Thyroid gland (tissue), 4 donors: Measurements from ENCODE around the gene STIM1. TPM values are rescaled to one million over a fixed set of nuclear protein-coding genes. Genes with fewer than 3 reads are reported as not detected.
A peak's percentile ranks its signal among the peaks of the same experiment; 100 is the strongest.

Experiments
- DNase-seq, 2 donors: peaks; one replicate each; pipeline ENCODE4 v3.0.0-alpha.2; 2019
- H3K27ac ChIP-seq, 3 donors: fragments of 200-600 bp; sonication (generic); 1 replicate in 2 of 3; 2 replicates in 1 of 3; pipeline ENCODE4 v1.5.1; 2016 to 2019; ENCODE audit warnings: mild to moderate bottlenecking in 1 of 3, moderate library complexity in 1 of 3
- H3K27me3 ChIP-seq: fragments of 200-600 bp; sonication (generic); one replicate; pipeline ENCODE4 v1.5.1; 2019
- H3K36me3 ChIP-seq, 2 donors: fragments of 200-600 bp; sonication (generic); one replicate each; pipeline ENCODE4 v1.5.1; 2016 to 2019
- H3K4me1 ChIP-seq, 2 donors: fragments of 200-600 bp; sonication (generic); one replicate each; pipeline ENCODE4 v1.5.1; 2017 to 2019
- H3K4me3 ChIP-seq, 3 donors: fragments of 200-600 bp; sonication (generic); replicated peaks in 1 of 3; 1 replicate in 2 of 3; 2 replicates in 1 of 3; pipeline ENCODE4 v1.5.1; 2016; ENCODE audit warnings: mild to moderate bottlenecking in 1 of 3
- H3K9me3 ChIP-seq: fragments of 200-600 bp; sonication (generic); one replicate; pipeline ENCODE4 v1.5.1; 2017
- POLR2A ChIP-seq, 2 donors: fragments of 450-650 bp; IDR thresholded peaks; one replicate each; pipeline ENCODE4 v1.6.1; 2017; ENCODE audit warnings: antibody characterized with exemption in 2 of 2, mild to moderate bottlenecking in 2 of 2, moderate library complexity in 1 of 2
- WGBS, 2 donors: methylation state at CpG; one replicate each; pipeline ENCODE4 v1.1.5; 2017; 5-methylcytosine and 5-hydroxymethylcytosine counted together
- intact Hi-C: fragments of 100-400 bp; cut with DNase I; formaldehyde crosslinking; loops from one replicate; pipeline ENCODE4 v1.15.1; 2023
- total RNA-seq, 4 donors: library from RNA; depleted of rRNA; stranded (reverse); fragments of >200 nt; gene quantifications; one replicate each; pipeline ENCODE4 v1.2.3, GENCODE V29; 2016
- TF ChIP-seq, protein P1 (sequence below), 6 experiments: fragments of 200-600 bp in 3 of 6; fragments of 450-650 bp in 3 of 6; sonication (generic) in 3 of 6; IDR thresholded peaks; one replicate each; pipeline ENCODE4 v1.5.1; 2016 to 2019; ENCODE audit warnings: antibody characterized with exemption in 6 of 6, mild to moderate bottlenecking in 2 of 6, inconsistent platforms in 1 of 6, moderate library complexity in 1 of 6

STIM1 gene
- total RNA-seq, 4 donors from 2014 or later = 54.3 to 89.2 (median 71.0) TPM

GRCh38 chr11:3865388-3866193 is 10.1 kb downstream of the STIM1 start:
- Histone ChIP-seq H3K27ac (peak overlapping the region; percentile 83 to 97 (median 94)), H3K4me3 (no peak overlapping the region), H3K4me1 (peaks cover 53 to 69% of the 10 kb centered on the region in 2 donors), H3K36me3 (no peaks in the 10 kb centered on the region), H3K27me3 (no peaks in the 10 kb centered on the region), H3K9me3 (no peaks in the 10 kb centered on the region)
- intact Hi-C loops = no loop called here
- WGBS, 2 donors = 32 to 34% methylated on average over 3 of the region's 3 CpGs
- TF ChIP-seq POLR2A (IDR thresholded peaks at IDR 0.05) = peak in 1 of 2 donors; percentile 2
- TF ChIP-seq, protein P1, sequence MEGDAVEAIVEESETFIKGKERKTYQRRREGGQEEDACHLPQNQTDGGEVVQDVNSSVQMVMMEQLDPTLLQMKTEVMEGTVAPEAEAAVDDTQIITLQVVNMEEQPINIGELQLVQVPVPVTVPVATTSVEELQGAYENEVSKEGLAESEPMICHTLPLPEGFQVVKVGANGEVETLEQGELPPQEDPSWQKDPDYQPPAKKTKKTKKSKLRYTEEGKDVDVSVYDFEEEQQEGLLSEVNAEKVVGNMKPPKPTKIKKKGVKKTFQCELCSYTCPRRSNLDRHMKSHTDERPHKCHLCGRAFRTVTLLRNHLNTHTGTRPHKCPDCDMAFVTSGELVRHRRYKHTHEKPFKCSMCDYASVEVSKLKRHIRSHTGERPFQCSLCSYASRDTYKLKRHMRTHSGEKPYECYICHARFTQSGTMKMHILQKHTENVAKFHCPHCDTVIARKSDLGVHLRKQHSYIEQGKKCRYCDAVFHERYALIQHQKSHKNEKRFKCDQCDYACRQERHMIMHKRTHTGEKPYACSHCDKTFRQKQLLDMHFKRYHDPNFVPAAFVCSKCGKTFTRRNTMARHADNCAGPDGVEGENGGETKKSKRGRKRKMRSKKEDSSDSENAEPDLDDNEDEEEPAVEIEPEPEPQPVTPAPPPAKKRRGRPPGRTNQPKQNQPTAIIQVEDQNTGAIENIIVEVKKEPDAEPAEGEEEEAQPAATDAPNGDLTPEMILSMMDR (IDR thresholded peaks at IDR 0.05) = no peak
- peak; percentile 78 to 82 for DNase-seq

- Histone ChIP-seq H3K27me3 (no peaks in the 10 kb centered on the region), H3K36me3 (no peaks in the 10 kb centered on the region), H3K9me3 (no peaks in the 10 kb centered on the region), H3K4me3 (no peak overlapping the region), H3K27ac (peak overlapping the region; percentile 83 to 97 (median 94)), H3K4me1 (peaks cover 50 to 63% of the 10 kb centered on the region in 2 donors)
- WGBS, 2 donors = 31 to 43% methylated on average over 5 of the region's 5 CpGs
- intact Hi-C loops = no loop called here
- peak; percentile 81 to 84 for DNase-seq
- TF ChIP-seq, protein P1 (IDR thresholded peaks at IDR 0.05) = peak in 1 of 6 experiments; percentile 38
- no peak for TF ChIP-seq POLR2A (IDR thresholded peaks at IDR 0.05)
Observed at GRCh38 chr11:3866206-3866605, 10.7 kb downstream of the STIM1 start.

GRCh38 chr11:3866836-3867208 is 11.4 kb downstream of the STIM1 start:
- no peak for DNase-seq
- TF ChIP-seq POLR2A (IDR thresholded peaks at IDR 0.05) = no peak
- TF ChIP-seq, protein P1 (IDR thresholded peaks at IDR 0.05) = no peak
- no peak overlapping the region for H3K4me3 ChIP-seq
- intact Hi-C loops = no loop called here
- H3K27ac ChIP-seq = peak overlapping the region; percentile 83 to 97 (median 94)
- peaks cover 45 to 59% of the 10 kb centered on the region in 2 donors for H3K4me1 ChIP-seq
- no peaks in the 10 kb centered on the region for H3K27me3 ChIP-seq
- H3K9me3 ChIP-seq = no peaks in the 10 kb centered on the region
- H3K36me3 ChIP-seq = no peaks in the 10 kb centered on the region

DNA sequence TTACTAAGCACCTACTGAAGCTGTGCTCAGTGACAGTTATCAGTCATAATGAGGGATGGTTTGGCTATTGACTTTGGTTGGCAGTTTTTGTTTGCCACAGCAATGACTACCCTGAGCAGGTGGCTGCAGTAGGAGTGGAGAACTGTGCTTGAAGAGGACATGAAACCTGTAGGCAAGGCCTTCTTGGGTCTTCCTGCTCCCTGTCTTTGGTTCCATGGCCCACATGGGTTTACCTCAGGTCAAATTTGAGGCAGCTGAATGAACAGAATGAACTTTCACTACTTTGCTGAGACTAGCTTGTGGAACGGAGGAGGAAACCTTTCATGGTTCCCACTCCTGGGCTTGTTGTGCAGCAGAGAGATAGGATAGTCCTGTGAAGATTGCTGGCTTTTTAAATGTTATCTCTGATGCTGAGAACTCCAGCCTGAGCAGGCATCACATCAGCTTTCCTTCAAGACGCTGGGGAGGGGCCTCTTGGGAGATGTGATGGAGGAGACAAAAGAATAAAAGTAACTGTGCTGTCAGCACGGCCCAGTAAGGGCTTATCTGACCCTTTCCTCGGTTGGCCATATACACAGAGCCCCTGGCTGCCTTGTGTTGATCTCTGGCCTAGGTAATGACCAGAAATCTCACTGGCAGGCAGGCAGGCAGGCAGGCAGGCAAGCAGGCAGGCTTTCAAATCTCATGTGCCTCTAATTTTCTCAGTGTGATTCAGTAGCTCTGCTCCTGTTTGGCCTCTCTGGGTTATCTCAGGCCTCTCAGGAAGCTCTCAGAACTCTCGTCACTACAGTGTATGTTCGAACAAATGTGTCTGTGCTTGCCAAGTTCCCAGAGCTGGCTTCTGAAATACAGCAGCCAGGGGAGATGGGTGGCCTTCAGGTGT is 12.0 kb downstream of the STIM1 start:
- DNase-seq = peak; percentile 71 to 74
- peaks cover 44 to 57% of the 10 kb centered on the region in 2 donors for H3K4me1 ChIP-seq
- peak overlapping the region; percentile 83 to 97 (median 94) for H3K27ac ChIP-seq
- TF ChIP-seq, protein P1 (IDR thresholded peaks at IDR 0.05) = no peak
- TF ChIP-seq POLR2A (IDR thresholded peaks at IDR 0.05) = peak in 1 of 2 donors; percentile 37
- H3K4me3 ChIP-seq = no peak overlapping the region
- H3K9me3 ChIP-seq = no peaks in the 10 kb centered on the region
- H3K27me3 ChIP-seq = no peaks in the 10 kb centered on the region
- no peaks in the 10 kb centered on the region for H3K36me3 ChIP-seq
- intact Hi-C loops = no loop called here
- 20 to 33% methylated on average over 6 of the region's 6 CpGs for WGBS, 2 donors
